IPS-18c (cell line): ENCODE results near the gene RBPMS2.
"Not testable (repeated sequence)": the region's sequence is repeated elsewhere in the genome, so short reads cannot be mapped to it uniquely, and the experiment has no call there.

ENCODE experiments used
- H3K4me3 ChIP-seq: 2 replicates; pipeline ENCODE4 v1.7.0; 2013; ENCODE audit warnings: low read depth, mild to moderate bottlenecking, low read length, moderate library complexity; ENCODE audit not compliant: insufficient read depth
- H3K9me3 ChIP-seq: one replicate; pipeline ENCODE4 v1.6.1; 2013; ENCODE audit warnings: mild to moderate bottlenecking, low read length, moderate library complexity; ENCODE audit not compliant: control insufficient read depth, insufficient read depth

RBPMS2 gene

GRCh38 chr15:64775551-64776401 lies at the start of gene RBPMS2:
Gene RBPMS2, minus strand, starts transcription at chr15:64775589. Its CDS starts 270 bp downstream, at chr15:64775319.
- H3K9me3 ChIP-seq, result no peaks in the 10 kb centered on the region
- H3K4me3 ChIP-seq, result peak within 1 kb of the TSS; percentile 74

- no peaks in the 10 kb centered on the region for H3K9me3 ChIP-seq
- peak overlapping the region; percentile 71 for H3K4me3 ChIP-seq
Observed at GRCh38 chr15:64824929-64825430, 49.6 kb upstream of the RBPMS2 start.

- Histone ChIP-seq H3K4me3 (no peak overlapping the region), H3K9me3 (peaks cover 2% of the 10 kb centered on the region)
Observed at GRCh38 chr15:64816452-64816851, 41.1 kb upstream of the RBPMS2 start.

GRCh38 chr15:64814965-64815364 lies 39.6 kb upstream of the RBPMS2 start:
- H3K9me3 ChIP-seq, H3K4me3 ChIP-seq: not testable (repeated sequence)

GRCh38 chr15:64814283-64814682 lies 38.9 kb upstream of the RBPMS2 start:
- H3K9me3 ChIP-seq, H3K4me3 ChIP-seq: not testable (repeated sequence)

GRCh38 chr15:64813075-64813474 lies 37.7 kb upstream of the RBPMS2 start:
- H3K4me3 ChIP-seq, result no peak overlapping the region
- H3K9me3 ChIP-seq, result peaks cover 2% of the 10 kb centered on the region

- peaks cover 2% of the 10 kb centered on the region for H3K9me3 ChIP-seq
- H3K4me3 ChIP-seq, result peak overlapping the region; percentile 16
Observed at GRCh38 chr15:64810497-64811326, 35.3 kb upstream of the RBPMS2 start.

GRCh38 chr15:64809649-64810496 lies 34.5 kb upstream of the RBPMS2 start:
- Histone ChIP-seq H3K9me3 (peaks cover 2% of the 10 kb centered on the region), H3K4me3 (peak overlapping the region; percentile 2; the same call in 1 of the 2 replicates)

GRCh38 chr15:64808785-64809453 lies 33.5 kb upstream of the RBPMS2 start:
- Histone ChIP-seq H3K4me3 (no peak overlapping the region), H3K9me3 (no peaks in the 10 kb centered on the region)

- Histone ChIP-seq H3K4me3 (peak overlapping the region; percentile 15; the same call in 1 of the 2 replicates), H3K9me3 (no peaks in the 10 kb centered on the region)
Observed at GRCh38 chr15:64807751-64808222, 32.4 kb upstream of the RBPMS2 start.

GRCh38 chr15:64807051-64807749 lies 31.8 kb upstream of the RBPMS2 start:
- H3K9me3 ChIP-seq, result no peaks in the 10 kb centered on the region
- H3K4me3 ChIP-seq, result peak overlapping the region; percentile 15

- Histone ChIP-seq H3K9me3 (no peaks in the 10 kb centered on the region), H3K4me3 (no peak overlapping the region)
Observed at GRCh38 chr15:64806509-64806908, 31.1 kb upstream of the RBPMS2 start.

- Histone ChIP-seq H3K4me3 (no peak overlapping the region), H3K9me3 (peaks cover 8% of the 10 kb centered on the region)
Observed at GRCh38 chr15:64804619-64805018, 29.2 kb upstream of the RBPMS2 start.

- Histone ChIP-seq H3K4me3 (no peak overlapping the region), H3K9me3 (peaks cover 8% of the 10 kb centered on the region)
Observed at GRCh38 chr15:64803526-64803925, 28.1 kb upstream of the RBPMS2 start.

- H3K4me3 ChIP-seq, result no peak overlapping the region
- peaks cover 8% of the 10 kb centered on the region for H3K9me3 ChIP-seq
Observed at GRCh38 chr15:64800476-64800875, 25.1 kb upstream of the RBPMS2 start.

GRCh38 chr15:64798905-64799304 lies 23.5 kb upstream of the RBPMS2 start:
- not testable (repeated sequence) for H3K4me3 ChIP-seq, H3K9me3 ChIP-seq
